Stimulated activated CD8-positive, alpha-beta memory T cell treated with anti-CD3 and anti-CD28 coated beads, Interleukin-4, amount 100 ng/mL, for 4 hours (primary cell): Measurements from ENCODE around the gene ARPP19.
"Not testable (repeated sequence)": the region's sequence is repeated elsewhere in the genome, so short reads cannot be mapped to it uniquely, and the experiment has no call there.

Experiments used
- DNase-seq, 2 donors: peaks; one replicate each; pipeline ENCODE4 v3.0.0-alpha.2; 2020; ENCODE audit warnings: low read depth in 2 of 2, low spot score in 1 of 2

Gene ARPP19

DNA sequence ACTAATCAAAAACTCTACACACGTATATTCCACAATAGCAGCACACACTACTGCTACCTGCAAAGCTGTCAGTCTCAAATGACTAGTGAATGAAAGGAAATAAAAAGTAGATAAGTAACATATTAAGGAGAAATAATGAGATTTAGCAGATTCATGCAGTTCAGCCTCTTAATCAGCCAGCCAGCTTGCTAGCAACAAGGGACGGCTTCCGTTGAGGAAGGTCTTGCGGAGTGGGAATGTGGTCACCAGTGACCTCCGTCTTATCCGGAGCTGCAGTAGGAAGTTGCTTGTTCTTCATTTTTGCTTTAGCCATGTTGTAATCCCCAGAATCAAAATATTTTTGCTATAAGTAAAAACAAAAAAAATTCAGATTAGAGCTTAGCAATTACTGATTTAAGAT, 17.1 kb downstream of the ARPP19 start:
- no peak for DNase-seq

DNA sequence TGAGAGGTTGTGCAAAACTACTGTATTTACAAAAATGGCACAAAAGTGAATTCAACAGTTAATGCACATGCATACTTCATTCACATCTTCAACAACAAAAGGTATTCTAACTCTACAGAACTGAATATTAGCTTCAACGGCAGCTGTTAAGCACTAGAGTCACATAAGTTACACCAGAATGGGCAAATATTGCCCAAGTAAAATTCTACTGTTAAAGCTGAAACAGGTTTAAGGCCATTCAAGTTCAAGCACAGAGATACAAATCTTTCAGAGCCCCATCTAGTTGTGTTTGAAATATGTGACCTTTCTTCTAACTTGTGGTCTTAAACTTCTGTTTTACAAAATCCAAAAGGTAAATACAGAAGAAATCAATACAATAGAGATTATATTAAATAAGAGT, 17.6 kb downstream of the ARPP19 start:
- DNase-seq: not testable (repeated sequence)

DNA sequence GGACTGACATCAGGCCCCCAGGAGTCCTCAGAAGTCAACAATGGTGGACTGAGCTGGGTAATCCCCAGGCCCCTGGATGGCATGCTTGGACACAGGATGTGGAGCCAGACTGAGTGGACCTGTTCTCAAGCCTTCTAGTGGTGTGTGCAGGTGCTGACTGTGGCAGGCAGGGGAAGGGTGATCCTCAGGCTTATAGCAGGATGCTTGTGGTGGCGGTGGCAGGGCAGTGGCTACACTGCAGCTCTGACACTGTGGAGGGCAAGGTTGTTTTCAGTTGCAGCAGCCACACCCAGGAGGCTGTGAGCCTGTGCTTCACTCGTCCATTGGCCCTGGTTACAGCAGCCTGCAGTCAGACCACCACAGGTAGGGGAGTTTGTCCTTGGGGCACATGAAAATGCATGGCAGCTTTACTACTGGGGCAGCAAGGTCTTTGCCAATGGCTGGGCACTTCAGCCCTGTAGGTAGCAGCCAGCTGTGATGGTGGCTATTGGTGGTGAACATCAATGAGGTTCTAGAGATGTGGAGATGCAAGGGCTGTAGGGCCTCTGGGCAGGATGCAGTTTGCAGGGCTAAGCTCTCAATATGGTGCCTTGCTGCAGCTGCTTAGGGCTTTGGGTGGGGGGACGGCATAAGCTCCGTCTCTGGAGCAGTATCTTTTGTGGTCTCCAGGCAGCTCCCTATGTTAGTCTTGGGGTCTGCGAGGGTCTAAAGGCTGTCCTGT, 22.6 kb downstream of the ARPP19 start:
- DNase-seq: no peak

DNA sequence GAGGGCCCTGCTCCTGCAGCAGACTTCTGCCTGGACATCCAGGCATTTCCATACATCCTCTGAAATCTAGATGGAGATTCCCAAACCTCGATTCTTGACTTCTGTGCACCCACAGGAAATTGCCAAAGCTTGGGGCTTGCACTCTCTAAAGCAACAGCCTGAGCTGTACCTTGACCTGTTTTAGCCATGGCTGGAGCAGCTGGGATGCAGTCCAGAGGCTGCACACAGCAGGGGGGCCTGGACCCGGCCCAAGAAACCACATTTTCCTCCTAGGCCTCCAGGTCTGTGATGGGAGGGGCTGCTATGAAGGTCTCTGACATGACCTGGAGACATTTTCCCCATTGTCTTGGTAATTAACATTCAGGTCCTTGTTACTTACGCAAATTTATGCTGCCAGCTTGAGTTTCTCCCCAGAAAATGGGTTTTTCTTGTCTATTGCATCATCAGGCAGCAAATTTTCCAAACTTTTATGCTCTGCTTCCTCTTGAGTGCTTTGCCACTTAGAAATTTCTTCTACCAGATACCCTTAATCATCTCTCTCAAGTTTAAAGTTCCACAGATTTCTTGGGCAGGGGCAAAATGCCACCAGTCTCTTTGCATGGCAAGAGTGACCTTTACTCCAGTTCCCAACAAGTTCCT, 28.3 kb downstream of the ARPP19 start:
- no peak for DNase-seq

DNA sequence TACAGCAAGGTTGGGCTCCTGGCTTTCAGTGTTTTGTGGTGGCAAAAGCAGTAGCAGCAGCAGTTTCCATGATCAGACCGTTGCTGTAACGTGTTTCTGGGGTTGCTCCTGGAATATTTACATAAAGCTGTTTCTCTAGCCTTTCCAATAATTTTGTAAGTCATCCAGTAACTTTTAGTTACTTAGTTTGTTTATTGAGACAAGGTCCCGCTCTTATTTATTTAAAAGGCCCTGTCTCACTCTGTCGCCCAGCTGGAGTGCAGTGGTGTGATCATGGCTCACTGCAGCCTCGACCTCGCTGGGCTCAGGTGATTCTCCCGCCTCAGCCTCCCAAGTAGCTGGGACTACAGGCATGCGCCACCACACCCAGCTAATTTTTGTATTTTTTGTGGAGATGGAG, 31.4 kb downstream of the ARPP19 start:
- DNase-seq: no peak

DNA sequence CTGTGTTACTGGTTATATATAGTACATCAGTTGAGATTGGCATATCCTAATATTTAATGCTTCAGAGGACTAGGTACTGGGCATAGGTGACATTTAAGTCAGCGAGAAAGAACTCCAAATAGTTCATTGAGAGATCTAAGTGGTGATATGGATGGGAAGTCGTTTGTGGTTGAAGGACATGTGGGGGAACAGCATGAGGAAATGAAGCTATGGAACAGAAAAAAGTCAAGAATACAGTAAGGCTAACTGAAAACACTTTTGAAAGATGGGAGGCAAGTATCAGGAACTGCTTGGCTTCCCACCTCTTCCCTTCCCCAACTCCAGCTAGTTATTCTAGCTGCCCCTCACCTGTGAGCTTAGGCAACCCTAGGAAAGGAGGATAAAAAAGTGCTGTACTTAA, 36.4 kb downstream of the ARPP19 start:
- DNase-seq: no peak

DNA sequence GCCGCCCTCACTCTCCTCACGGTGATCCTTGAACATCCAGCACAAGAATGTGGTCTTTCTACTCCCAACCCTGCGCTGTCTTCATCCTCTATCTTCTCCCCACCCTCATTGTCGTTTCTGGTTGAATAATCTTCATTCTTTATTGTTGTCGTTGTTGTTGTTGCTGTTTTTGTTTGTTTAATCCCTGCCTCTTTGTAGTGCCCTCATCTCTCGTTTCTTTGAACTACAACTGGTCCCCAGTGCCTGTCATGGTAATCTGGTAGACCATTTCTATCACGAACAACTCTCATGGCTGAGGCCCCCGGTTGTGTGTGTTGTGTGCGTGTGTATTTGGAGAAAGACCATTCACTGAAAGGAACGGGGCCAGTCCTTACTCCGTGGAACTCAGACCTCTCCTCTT, 38.9 kb downstream of the ARPP19 start:
- no peak for DNase-seq

DNA sequence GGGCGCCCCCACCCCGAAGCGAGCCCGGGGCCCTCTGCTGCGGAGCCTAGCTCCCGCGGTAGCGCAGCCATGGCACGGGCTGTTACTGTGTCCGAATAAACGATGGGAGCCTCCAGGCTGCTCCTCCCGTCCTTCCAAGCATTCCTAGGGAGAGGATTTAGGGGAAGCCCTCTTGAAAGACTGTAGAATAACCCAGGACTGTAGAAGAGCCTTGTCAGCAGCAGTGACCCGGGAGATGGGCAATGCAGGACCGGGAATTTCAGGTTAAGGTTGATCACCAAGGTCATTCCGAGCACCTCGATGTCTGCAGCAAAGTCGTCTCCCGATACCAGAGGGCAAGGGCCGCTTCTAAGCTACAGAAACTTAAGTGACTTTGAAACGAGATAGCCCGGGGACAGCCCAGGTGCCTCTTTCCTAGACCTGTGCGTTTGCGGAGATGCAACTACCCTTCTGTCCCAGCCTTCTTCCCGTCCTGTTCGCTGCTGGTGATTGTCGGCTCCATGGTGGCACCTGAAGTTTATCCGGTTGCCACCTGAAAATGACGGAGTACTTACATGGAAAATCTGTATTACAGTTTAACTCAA, 39.4 kb downstream of the ARPP19 start:
- DNase-seq: no peak

DNA sequence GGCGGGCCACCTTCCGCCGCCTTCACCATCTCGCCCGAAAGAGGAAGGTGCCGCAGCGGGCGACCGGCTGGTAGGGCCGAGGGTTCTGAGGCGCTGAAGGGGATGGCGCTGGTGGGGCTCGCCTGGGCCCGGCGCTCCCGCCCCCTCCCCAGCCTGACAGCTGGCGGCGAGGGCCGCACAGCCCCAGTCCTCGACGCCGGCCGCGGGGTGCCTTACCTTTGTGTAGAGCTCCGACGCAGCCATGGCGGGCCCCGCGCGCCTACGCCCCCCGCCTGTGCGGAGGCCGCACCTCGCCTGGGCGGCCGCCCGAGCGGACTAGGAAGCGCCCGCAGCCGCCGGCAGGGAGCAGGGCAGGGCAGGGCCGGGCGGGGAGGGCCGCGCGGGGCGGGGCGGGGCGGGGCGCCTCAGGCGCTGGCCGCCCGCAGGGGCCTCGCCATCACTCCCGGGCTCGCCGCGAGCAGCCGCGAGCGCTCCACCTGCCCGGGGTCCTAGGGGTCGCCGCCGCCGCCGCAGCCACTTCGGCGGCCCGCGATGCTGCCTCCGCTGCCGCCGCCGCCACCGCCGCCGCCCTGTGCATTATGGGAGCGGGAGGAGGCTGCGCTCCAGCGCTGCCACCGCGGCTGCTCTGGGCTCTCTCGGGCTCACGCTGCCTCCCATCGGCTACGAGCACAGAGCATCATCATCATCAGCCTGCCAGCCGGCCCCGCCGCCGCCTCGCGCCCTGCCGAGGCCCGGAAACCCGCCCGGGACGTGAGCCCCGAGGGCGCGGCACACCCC, 40.1 kb downstream of the ARPP19 start, which contains the start of gene MYO5A:
TSS of gene MYO5A (minus strand) at position 317 of the 777 bp plus-strand sequence. CDS start at position 243, 74 bp downstream.
- DNase-seq: peak; percentile 54 to 64

DNA sequence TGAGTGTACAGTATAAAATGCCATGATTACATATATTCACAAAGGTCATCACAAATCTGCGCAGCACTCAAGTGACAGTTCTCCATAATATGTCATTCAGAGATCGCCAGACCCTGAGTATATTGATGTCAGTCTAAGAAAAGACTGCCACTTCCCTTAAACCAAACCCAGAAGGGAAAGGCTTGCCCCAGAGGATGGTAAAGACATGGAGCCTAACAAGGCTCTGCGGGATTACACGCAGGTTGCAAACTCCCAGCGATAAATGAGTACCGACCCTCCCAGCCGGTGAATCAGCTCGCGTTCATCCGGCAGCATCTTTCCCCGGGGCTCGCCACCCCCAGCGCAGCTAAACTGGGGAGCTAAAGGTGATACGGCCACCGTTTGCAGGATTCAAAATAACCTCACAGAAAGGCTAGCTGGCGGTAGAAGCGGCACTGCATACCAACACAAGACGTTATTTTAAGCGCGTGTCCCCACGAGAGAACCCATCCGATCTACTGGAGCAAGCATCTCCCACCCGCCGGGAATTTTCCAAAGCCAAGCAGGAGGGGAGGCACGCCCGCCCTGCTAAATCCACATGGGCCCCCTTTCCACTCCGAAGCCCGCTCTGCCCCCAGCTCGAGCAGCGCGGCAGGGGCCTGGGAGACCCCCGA, 40.8 kb downstream of the ARPP19 start:
- no peak for DNase-seq

DNA sequence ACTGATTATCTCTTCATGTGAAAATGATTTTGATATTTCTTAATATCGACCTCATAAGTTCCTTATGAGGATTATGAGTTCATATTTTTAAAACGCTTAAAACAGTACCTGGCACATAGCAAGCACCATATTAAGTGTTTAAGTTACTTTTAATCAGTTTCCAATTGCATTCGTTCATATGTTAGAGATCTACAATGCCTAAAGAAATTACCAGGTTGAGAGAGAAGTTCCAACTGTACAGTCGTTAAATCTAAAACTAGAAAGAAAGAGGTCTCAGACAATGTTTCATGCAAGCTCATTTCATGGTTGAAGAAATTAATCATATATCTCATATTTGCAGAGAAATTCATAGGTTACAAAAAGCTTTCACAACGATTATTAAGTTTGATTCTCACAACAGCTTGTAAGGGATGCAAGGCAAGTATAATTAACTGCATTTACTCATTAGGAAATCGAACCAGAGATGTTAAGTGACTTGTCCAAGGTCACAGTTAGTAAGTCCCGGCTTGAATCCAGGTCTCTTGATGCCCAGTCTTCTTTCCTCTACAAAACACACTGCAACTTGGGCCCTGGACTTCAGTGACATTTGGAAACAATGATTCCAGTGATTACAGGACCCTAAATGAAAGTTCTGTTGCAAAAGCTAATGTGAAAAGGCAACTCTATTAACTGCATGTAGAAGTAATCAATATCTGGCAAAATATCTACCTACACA, 41.5 kb downstream of the ARPP19 start:
- DNase-seq: no peak

DNA sequence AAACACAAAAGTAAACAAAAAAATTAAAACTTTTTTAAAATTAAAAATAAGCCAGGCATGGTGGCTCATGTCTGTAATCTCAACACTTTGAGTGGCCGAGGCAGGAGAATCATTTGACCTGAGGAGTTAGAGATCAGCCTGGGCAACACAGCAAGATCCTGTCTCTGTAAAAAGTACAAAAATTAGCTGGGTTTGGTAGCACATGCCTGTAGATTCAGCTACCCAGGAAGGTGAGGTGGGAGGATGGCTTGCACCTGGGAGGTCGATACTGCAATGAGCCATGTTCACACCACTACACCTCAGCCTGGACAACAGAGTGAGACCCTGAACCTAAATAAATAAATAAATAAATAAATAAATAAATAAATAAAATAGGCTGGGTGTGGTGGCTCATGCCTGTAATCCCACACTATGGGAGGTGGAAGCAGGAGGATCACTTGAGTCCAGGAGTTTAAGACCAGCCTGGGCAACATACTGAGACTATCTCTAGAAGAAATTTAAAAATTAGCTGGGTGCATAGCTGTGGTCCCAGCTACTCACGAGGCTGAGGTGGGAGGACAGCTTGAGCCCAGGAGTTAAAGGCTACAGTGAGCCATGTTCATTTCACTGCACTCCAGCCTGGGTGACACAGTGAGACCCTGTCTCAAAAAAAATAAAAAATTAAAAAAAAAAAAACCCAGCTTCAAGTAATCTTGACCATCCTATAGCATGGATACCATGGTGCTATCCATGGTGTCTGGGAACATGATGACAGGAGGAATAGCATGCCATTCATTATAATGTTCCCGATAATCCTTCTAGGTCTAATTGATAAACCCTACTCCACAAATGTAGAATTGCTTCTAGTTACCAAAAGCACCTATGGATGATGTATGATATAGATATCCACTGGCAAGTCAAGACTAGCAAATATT, 44.4 kb downstream of the ARPP19 start:
- DNase-seq: no peak

DNA sequence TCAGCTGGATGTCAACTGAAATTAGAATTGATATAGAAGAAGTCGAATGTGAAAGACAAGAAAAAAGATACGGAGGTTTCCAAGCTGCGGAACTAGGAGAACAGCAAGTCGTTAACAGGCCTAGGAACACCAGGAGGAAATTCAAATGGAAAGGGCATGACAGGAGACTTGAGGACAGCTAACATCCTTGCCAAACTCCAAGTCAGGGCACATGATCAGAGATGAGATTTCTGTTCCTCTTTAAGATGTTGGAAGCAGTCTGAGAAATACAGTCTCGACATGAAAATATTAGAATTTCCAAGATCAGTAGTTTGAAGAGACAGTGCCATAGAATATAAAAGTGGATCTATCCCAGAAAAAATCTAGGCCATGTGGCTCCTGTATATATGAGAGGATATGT, 45.2 kb downstream of the ARPP19 start:
- DNase-seq: no peak

DNA sequence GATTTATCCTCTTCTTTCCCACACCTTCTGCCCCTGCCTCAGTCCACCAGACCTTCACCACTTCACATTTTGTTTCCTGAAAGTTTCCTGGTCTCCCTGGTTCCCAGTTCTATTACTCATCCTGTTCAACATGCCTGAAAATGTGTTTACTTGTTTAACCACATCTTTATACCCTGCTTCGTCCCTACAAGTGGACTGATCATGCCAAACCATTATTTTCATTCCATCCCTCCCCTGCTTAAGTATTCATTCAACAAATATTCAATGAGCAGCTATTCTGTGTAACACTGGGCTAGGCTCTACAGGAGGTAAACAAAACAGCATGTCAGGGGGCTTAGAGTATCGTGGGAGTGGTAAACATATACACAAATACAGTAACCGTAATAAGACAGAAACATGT, 45.6 kb downstream of the ARPP19 start:
- DNase-seq: no peak

DNA sequence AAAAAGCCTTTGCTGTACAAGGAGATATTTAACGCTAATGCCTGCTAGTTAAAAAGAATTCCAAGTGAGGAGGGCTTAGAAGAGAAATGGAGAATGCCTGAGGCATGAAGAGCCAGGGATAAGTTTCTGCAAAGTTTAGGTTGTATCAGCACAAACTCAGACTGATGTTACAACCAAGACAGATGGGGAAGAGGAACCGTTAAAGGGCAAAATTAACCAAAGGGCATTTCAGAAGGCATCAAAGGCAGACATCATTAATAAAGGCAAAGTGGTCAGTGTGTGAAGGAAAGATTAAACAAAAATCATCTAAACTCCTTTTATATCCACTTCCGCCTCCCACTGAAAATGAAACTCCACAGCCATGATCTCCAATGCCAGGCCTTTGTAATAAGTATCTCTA, 47.1 kb downstream of the ARPP19 start:
- DNase-seq: no peak

DNA sequence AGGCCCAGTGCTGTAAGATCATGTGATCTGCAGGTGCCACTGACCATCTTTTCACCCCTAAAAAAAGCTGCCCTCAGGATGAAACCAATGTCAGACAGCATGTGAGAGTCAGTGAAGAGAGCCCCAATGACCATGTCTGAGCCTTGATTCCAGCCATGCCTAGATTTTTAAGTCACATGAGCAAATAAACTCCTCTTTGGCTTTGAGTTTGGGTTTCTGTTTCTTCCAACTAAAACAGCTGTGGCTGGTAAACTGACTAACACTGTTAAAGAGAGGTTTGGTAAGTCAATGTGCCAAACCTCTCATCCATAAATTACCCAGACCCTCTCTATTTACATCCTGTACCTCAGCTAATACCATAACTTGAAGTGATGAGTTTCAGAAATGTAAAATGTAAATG, 48.4 kb downstream of the ARPP19 start:
- no peak for DNase-seq

DNA sequence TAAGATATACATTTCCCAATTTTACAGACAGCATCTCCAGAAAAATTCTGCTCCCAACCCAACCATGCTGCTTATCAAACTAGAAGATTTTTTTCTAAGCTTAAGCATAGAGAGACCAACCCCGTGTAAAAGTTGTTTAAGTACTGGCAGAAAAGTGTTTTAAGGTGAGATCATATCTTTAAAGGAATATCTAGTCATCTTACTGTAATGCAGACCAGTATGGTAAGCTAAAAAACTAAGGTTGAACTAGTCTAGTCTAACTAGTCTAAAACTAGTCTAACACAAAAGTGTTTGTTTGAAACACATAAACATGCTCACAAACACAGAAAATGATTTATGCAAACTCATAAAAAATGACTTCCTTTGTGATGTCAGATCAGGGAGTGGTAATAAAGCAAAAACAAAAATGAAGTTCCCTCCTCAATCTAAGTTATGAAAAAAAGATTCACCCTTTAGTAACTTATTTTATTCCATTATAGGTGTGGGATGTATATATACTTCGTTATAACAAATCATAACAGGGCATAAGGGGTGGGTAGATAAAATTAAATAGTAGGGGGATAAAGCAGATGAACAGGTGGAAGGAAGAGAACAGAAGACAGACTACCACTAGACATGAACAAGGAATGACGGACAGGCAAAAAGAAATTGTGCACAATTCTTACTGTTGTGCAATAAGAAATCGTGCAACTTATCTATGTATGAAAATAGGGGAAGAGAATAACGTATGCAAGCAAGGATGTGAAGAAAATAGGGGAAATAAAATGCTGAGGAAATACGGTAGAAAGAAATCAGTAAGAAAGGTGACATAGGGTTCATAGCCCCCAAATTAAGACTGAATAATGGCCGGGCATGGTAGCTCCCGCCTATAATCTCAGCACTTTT, 50.1 kb downstream of the ARPP19 start:
- DNase-seq: no peak

DNA sequence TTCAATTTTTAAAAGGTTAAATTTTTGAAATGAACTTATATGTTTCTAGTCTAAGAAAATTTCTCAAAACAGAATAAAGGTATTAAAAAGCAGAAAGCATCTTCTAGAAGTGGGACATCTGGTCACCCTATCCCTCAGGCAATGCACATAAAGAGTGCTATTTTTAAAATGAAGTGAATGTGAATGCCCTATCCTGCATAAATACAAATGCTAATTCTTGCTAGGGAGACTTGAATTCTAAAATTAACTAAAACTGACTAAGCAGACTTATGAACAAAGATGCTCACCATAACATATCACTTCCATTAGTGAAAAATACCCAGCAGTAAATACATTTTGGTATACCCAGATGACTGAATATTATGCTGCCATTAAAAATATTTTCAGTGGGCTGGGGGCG, 51.8 kb downstream of the ARPP19 start:
- DNase-seq: no peak

DNA sequence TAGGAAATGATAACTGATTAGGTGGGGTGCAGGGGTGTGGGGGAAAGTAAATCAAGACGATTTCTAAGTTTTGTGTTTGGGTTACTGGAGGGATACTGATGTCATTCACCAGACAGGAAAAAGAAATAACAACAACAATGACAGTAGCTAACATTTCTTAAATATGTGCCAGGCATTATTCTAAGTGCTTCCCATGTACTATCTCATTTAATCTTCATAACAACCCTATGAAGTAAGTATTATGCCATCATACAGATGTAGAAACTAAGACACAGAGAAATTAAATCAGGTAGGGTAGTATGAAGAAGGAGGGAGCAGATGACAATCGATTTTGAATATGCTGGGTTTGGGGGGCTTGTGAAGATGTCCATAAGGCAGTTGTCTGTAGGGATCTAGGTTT, 53.5 kb downstream of the ARPP19 start:
- no peak for DNase-seq
